Kidney epithelial cell (primary cell): Measurements from ENCODE around the gene HOXA4. TPM values are rescaled to one million over a fixed set of nuclear protein-coding genes. Genes with fewer than 3 reads are reported as not detected.

Experiments
- DNase-seq: peaks from one replicate; pipeline ENCODE4 v3.0.0-alpha.2; 2010; ENCODE audit warnings: low read depth
- H3K27me3 ChIP-seq: 2 replicates; pipeline ENCODE4 v1.6.0; 2011; ENCODE audit warnings: low read length; ENCODE audit not compliant: control insufficient read depth, insufficient read depth
- H3K36me3 ChIP-seq: 2 replicates; pipeline ENCODE4 v1.5.1; 2011; ENCODE audit warnings: low read length; ENCODE audit not compliant: control insufficient read depth, insufficient read depth
- H3K4me3 ChIP-seq: 2 replicates; pipeline ENCODE4 v1.5.1; 2011; ENCODE audit warnings: low read depth, mild to moderate bottlenecking, control low read depth, low read length
- CTCF ChIP-seq: IDR thresholded peaks from 2 replicates; pipeline ENCODE4 v1.5.1; 2011; ENCODE audit warnings: mild to moderate bottlenecking, moderate library complexity, low read length, control low read depth, inconsistent platforms; ENCODE audit not compliant: insufficient read depth, poor library complexity, severe bottlenecking
- total RNA-seq: library from RNA; depleted of rRNA; stranded (reverse); fragments of >200 nt; gene quantifications from 2 replicates; pipeline ENCODE4 v1.2.3, GENCODE V29; 2015

HOXA4 gene
- total RNA-seq, 1 donor from 2014 or later, result 7.4 TPM

GRCh38 chr7:27132214-27132613, 1.7 kb upstream of the HOXA4 start:
- no peaks in the 10 kb centered on the region for H3K27me3 ChIP-seq
- DNase-seq, result no peak

GRCh38 chr7:27131390-27131819, 848 bp upstream of the HOXA4 start:
- Histone ChIP-seq H3K27me3 (no peaks in the 10 kb centered on the region), H3K36me3 (peaks cover 1% of the 10 kb centered on the region), H3K4me3 (peak overlapping the region; percentile 41)
- DNase-seq, result no peak
- no peak for TF ChIP-seq CTCF

More at GRCh38 chr7:27132214-27132613, 1.7 kb upstream of the HOXA4 start:
- H3K4me3 ChIP-seq, result no peak overlapping the region
- no peak for TF ChIP-seq CTCF
- peaks cover 1% of the 10 kb centered on the region for H3K36me3 ChIP-seq

DNA sequence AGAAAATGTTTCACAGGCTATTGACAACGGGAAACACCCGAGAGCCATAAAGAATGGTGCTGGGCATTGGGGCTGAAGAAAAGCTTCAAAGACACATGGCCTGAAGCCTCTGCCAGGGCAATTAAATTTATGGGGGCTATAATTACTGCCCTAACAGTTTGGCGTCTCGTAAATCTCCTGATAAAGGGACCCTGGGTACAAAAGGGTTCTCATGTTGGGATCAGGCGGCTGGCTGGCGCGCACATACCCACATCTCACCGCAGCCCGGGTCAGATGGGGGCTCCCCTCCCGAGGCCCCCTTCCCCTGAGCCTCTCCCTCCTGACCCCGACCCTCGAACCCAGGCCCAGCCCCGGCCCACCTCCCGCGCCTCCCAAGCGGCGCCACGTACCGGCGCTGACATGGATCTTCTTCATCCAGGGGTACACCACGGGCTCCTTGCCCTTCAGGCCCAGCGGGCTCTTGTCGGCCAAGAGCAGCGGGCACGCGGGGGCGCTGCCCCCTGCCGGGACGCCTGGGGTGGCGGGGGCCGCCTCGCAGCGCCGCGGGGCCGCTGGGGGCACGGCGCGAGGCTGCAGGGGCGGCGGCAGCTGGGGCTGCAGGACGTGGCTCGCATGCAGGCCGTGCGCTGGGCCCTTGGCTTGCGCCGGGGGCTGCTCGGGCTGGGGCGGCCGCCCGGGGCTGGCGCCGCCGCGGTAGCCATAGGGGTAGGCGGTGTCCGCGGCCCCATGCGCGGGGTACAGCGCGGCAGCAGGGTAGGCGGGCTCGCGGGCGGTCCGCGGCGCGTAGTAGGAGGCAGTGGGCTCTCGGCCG, 623 bp downstream of the HOXA4 start:
- peaks cover 1% of the 10 kb centered on the region for H3K36me3 ChIP-seq
- no peaks in the 10 kb centered on the region for H3K27me3 ChIP-seq
- peak overlapping the region; percentile 52 for H3K4me3 ChIP-seq
- no peak for DNase-seq
- peak; percentile 8 for TF ChIP-seq CTCF

- DNase-seq, result no peak
- no peaks in the 10 kb centered on the region for H3K27me3 ChIP-seq
- H3K4me3 ChIP-seq, result peak overlapping the region; percentile 52
- TF ChIP-seq CTCF, result no peak
- peaks cover 1% of the 10 kb centered on the region for H3K36me3 ChIP-seq
These were observed 1.5 kb downstream of the HOXA4 start for GRCh38 chr7:27128776-27129728.

- H3K36me3 ChIP-seq, result peaks cover 1% of the 10 kb centered on the region
- DNase-seq, result no peak
- H3K4me3 ChIP-seq, result no peak overlapping the region
- H3K27me3 ChIP-seq, result no peaks in the 10 kb centered on the region
- TF ChIP-seq CTCF, result no peak
These were observed 2.5 kb downstream of the HOXA4 start for GRCh38 chr7:27128034-27128433.
